Peyer's patch (tissue), 4 donors: ENCODE measurements around the gene PRDM15.

Source experiments
- POLR2A ChIP-seq, 2 donors: fragments of 450-650 bp; IDR thresholded peaks; one replicate each; pipeline ENCODE4 v1.5.1; 2017; ENCODE audit warnings: antibody characterized with exemption in 2 of 2, mild to moderate bottlenecking in 2 of 2, moderate library complexity in 2 of 2
- TF ChIP-seq, protein P1 (sequence below), 6 experiments: fragments of 450-650 bp in 4 of 6; fragments of 200-600 bp in 2 of 6; sonication (generic) in 1 of 6; IDR thresholded peaks; one replicate each; pipeline ENCODE4 v1.5.1; 2017 to 2019; ENCODE audit warnings: antibody characterized with exemption in 6 of 6, mild to moderate bottlenecking in 3 of 6, moderate library complexity in 1 of 6

DNA sequence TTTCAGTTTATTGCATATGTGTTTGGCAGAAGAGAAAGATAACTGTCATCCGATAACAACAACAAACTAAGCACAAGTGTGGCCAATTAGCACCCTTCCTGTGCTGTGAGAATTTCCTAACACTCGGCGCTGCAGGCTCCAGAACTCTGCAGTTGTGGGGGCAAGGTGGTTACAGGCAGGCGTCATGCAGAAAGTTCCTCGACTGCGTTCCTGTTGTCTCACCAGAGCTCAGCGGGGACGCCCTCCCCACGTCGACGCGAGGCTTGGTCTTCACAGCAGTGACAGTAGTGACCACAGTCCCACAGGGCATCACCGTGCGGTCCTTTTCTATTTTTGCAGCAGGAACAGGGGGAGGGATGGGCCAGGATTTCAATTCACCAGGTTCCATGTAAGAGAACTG lies 27.6 kb upstream of the PRDM15 start:
- TF ChIP-seq POLR2A (IDR thresholded peaks at IDR 0.05): no peak
- TF ChIP-seq, protein P1, sequence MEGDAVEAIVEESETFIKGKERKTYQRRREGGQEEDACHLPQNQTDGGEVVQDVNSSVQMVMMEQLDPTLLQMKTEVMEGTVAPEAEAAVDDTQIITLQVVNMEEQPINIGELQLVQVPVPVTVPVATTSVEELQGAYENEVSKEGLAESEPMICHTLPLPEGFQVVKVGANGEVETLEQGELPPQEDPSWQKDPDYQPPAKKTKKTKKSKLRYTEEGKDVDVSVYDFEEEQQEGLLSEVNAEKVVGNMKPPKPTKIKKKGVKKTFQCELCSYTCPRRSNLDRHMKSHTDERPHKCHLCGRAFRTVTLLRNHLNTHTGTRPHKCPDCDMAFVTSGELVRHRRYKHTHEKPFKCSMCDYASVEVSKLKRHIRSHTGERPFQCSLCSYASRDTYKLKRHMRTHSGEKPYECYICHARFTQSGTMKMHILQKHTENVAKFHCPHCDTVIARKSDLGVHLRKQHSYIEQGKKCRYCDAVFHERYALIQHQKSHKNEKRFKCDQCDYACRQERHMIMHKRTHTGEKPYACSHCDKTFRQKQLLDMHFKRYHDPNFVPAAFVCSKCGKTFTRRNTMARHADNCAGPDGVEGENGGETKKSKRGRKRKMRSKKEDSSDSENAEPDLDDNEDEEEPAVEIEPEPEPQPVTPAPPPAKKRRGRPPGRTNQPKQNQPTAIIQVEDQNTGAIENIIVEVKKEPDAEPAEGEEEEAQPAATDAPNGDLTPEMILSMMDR (IDR thresholded peaks at IDR 0.05): no peak
